B cell (primary cell): ENCODE results near the gene GNAI3. TPM values are rescaled to one million over a fixed set of nuclear protein-coding genes. Genes with fewer than 3 reads are reported as not detected.

ENCODE experiments used
- ATAC-seq: fragments of 200-7000 bp; cut with Tn5 transposase; one replicate; pipeline ENCODE4 v1.10.0; 2021; ENCODE audit warnings: low read depth, mild to moderate bottlenecking, moderate number of reproducible peaks, moderate library complexity
- CTCF ChIA-PET: fragments of 350-600 bp; sonication (Branson Sonifier 250); formaldehyde crosslinking; loops from one replicate; lab custom pipeline; 2021; ENCODE audit warnings: antibody characterized with exemption, inconsistent platforms; lab: Charles Lee
- POLR2A ChIA-PET: fragments of 350-600 bp; sonication (Branson Sonifier 250); formaldehyde crosslinking; loops from one replicate; lab custom pipeline; 2021; ENCODE audit warnings: antibody characterized with exemption; lab: Charles Lee
- DNase-seq: peaks from one replicate; pipeline ENCODE4 v3.0.0; 2013
- H2AFZ ChIP-seq: 2 replicates; pipeline ENCODE4 v1.6.1; 2012; ENCODE audit warnings: mild to moderate bottlenecking, low read depth, low read length; ENCODE audit not compliant: insufficient read depth, poor library complexity, severe bottlenecking
- H3K27ac ChIP-seq, 2 donors: 1 replicate in 1 of 2; 2 replicates in 1 of 2; pipeline ENCODE4 v1.5.1; 2012 to 2013; ENCODE audit warnings: low read length in 2 of 2, mild to moderate bottlenecking in 2 of 2, moderate library complexity in 1 of 2
- H3K27me3 ChIP-seq, 4 experiments: fragments of 200-600 bp in 1 of 4; sonication (generic) in 1 of 4; replicated peaks in 1 of 4; 1 replicate in 2 of 4; 2 replicates in 2 of 4; pipeline versions ENCODE4 v1.6.1 to v1.7.0; 2013 to 2016; ENCODE audit warnings: low read length in 3 of 4, mild to moderate bottlenecking in 2 of 4, mixed read lengths in 1 of 4, moderate library complexity in 1 of 4; ENCODE audit not compliant: insufficient read depth in 4 of 4, control insufficient read depth in 3 of 4; ENCODE audit errors: control extremely low read depth in 1 of 4
- H3K36me3 ChIP-seq, 2 experiments: replicated peaks in 1 of 2; 1 replicate in 1 of 2; 2 replicates in 1 of 2; pipeline versions ENCODE4 v1.6.1 to v1.7.1; 2013; ENCODE audit warnings: low read length in 1 of 2; ENCODE audit not compliant: insufficient read depth in 2 of 2, control insufficient read depth in 1 of 2; ENCODE audit errors: control extremely low read depth in 1 of 2, extremely low read depth in 1 of 2
- H3K4me1 ChIP-seq, 2 donors: fragments of 200-600 bp in 1 of 2; sonication (generic) in 1 of 2; 1 replicate in 1 of 2; 2 replicates in 1 of 2; pipeline versions ENCODE4 v1.5.1 to v1.6.1; 2013 to 2017; ENCODE audit warnings: low read length in 2 of 2; ENCODE audit not compliant: control insufficient read depth in 2 of 2, insufficient read depth in 2 of 2
- H3K4me2 ChIP-seq: replicated peaks from 2 replicates; pipeline ENCODE3; 2012; ENCODE audit warnings: mild to moderate bottlenecking, low read depth, low read length; ENCODE audit not compliant: poor library complexity, severe bottlenecking
- H3K4me3 ChIP-seq, 5 experiments: fragments of 200-600 bp in 1 of 5; sonication (generic) in 1 of 5; 1 replicate in 3 of 5; 2 replicates in 2 of 5; pipeline versions ENCODE4 v1.5.1 to v1.7.0; 2011 to 2016; ENCODE audit warnings: low read length in 4 of 5, mild to moderate bottlenecking in 4 of 5, low read depth in 2 of 5, control low read depth in 1 of 5, moderate library complexity in 1 of 5; ENCODE audit not compliant: insufficient read depth in 1 of 5; ENCODE audit errors: control extremely low read depth in 1 of 5, extremely low read depth in 1 of 5
- H3K79me2 ChIP-seq: fragments of 200-600 bp; sonication (generic); one replicate; pipeline ENCODE4 v1.6.0; 2016; ENCODE audit warnings: low read length; ENCODE audit not compliant: control insufficient read depth, insufficient read depth
- H3K9ac ChIP-seq: fragments of 200-600 bp; sonication (generic); 2 replicates; pipeline ENCODE4 v1.6.1; 2017; ENCODE audit warnings: mild to moderate bottlenecking, low read length, moderate library complexity
- H3K9me3 ChIP-seq, 3 donors: one replicate each; pipeline versions ENCODE4 v1.6.1 to v1.7.1; 2013; ENCODE audit warnings: low read length in 2 of 3; ENCODE audit not compliant: control insufficient read depth in 2 of 3, insufficient read depth in 1 of 3; ENCODE audit errors: control extremely low read depth in 1 of 3
- H4K20me1 ChIP-seq: 2 replicates; pipeline ENCODE4 v1.6.0; 2012; ENCODE audit warnings: mild to moderate bottlenecking, low read length; ENCODE audit not compliant: insufficient read depth, control insufficient read depth, poor library complexity, severe bottlenecking
- H3K27ac Mint-ChIP-seq: one replicate; pipeline ENCODE4 v1.8.0; 2021; ENCODE audit warnings: mixed read lengths
- H3K27me3 Mint-ChIP-seq: one replicate; pipeline ENCODE4 v1.8.0; 2021; ENCODE audit warnings: mixed read lengths
- H3K4me1 Mint-ChIP-seq: one replicate; pipeline ENCODE4 v1.8.0; 2021; ENCODE audit warnings: mixed read lengths
- H3K4me3 Mint-ChIP-seq: one replicate; pipeline ENCODE4 v1.8.0; 2021; ENCODE audit warnings: mixed read lengths
- H3K9me3 Mint-ChIP-seq: one replicate; pipeline ENCODE4 v1.8.0; 2022; ENCODE audit warnings: mixed read lengths; ENCODE audit not compliant: insufficient read depth
- EZH2 ChIP-seq: IDR thresholded peaks from 2 replicates; pipeline ENCODE4 v1.6.1; 2012; ENCODE audit warnings: borderline replicate concordance, low read depth, mild to moderate bottlenecking, moderate library complexity, low read length; ENCODE audit not compliant: insufficient read depth, poor library complexity, severe bottlenecking
- WGBS: methylation state at CpG from one replicate; pipeline ENCODE4 v1.1.5; 2013; ENCODE audit warnings: missing lambda C conversion rate; ENCODE audit not compliant: insufficient coverage; 5-methylcytosine and 5-hydroxymethylcytosine counted together
- intact Hi-C: fragments of 100-400 bp; cut with micrococcal nuclease; formaldehyde crosslinking; loops from one replicate; pipeline ENCODE4 v1.10.0; 2022
- polyA plus RNA-seq: library from polyadenylated mRNA; depleted of rRNA; stranded (reverse); fragments of >200 nt; gene quantifications from 2 replicates; pipeline ENCODE4 v1.2.3, GENCODE V29; 2012
- total RNA-seq, 2 donors: library from RNA; stranded (reverse); fragments of 120-200 nt in 1 of 2; gene quantifications; 1 replicate in 1 of 2; 2 replicates in 1 of 2; pipeline versions ENCODE4 v1.2.3 to v1.2.4, GENCODE V29; 2013 to 2022
- TF ChIP-seq, protein P1 (sequence below): fragments of 200-600 bp; IDR thresholded peaks from one replicate; pipeline ENCODE4 v1.8.0; 2022; ENCODE audit warnings: antibody characterized with exemption, mild to moderate bottlenecking

Gene GNAI3
- total and polyA plus RNA-seq, 2 donors (not counting 1 experiment from before 2014, with no cell fraction given): 1.6 to 8.5 TPM

DNA sequence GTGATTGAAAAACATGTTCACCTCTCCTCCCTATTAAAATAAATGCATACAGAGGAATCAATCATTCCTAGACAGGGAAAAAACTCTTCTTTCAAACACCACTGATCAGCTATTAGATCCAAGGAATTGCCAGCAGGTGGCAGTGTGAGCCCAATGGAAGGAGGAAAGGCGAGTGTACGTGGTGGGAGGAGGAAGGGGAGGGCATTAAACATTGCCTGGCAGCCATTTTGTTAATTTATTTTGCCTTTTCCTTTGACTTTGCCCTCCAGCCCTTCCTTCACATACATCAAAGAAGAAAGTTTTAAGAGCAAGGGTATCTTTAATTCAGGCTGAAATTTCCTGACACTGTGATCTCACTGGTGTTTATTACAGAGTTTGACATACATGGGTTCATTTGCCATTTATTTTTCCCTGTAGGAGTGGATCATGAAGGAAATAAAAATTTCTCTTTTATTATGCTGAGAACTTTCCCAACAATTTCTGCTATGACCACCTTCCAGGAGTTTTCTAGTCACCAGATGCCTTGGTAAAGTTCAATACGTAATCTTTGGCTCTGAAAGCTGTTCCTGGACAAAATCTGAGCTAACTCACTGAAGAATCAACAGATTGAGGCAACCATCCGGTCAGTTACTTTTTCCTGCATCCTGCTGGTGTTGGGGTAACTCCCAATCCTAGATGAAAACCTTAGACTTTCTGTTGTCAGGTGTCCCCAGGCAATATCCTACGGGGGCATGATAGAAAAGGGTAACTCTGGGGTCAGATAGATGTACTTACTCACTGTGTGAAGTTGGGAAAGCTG is 1.9 kb upstream of the GNAI3 start:
- H3K27ac Mint-ChIP-seq: peak overlapping the region; percentile 99
- H3K27me3 Mint-ChIP-seq: peaks cover 3% of the 10 kb centered on the region
- ATAC-seq: peak; percentile 44

More for the DNA sequence above, 1.9 kb upstream of the GNAI3 start:
- Mint-ChIP-seq H3K4me1 (peaks cover 45% of the 10 kb centered on the region), H3K9me3 (no peaks in the 10 kb centered on the region), H3K4me3 (peak overlapping the region; percentile 99)
- Histone ChIP-seq H3K9ac (peak overlapping the region; percentile 97), H3K79me2 (peaks cover 50% of the 10 kb centered on the region), H3K36me3 (peaks cover 0 to 2% of the 10 kb centered on the region in 2 experiments), H3K27ac (peak overlapping the region; percentile 47 to 96), H3K4me1 (peaks cover 25 to 33% of the 10 kb centered on the region in 2 donors), H3K9me3 (no peaks in the 10 kb centered on the region), H3K27me3 (no peaks in the 10 kb centered on the region), H2AFZ (peak overlapping the region; percentile 79), H3K4me3 (peak overlapping the region; percentile 15 to 93 (median 84)), H3K4me2 (peak overlapping the region; percentile 86), H4K20me1 (peaks cover 25% of the 10 kb centered on the region)
- intact Hi-C loops: loop anchor here (1.0 kb wide), 1 partner anchor 94 kb away; no protein-coding TSS in a partner anchor
- CTCF ChIA-PET: interaction anchor here (0.7 to 7.8 kb wide), 44 partner anchors 9 to 560 kb away, joined by 3 to 276 read pairs (median 5); partner anchors contain the start of genes AHCYL1, AMPD2, CYB561D1 and GNAT2
- WGBS: 80% methylated on average over 2 of the region's 5 CpGs
- DNase-seq: peak; percentile 90
- POLR2A ChIA-PET: interaction anchor here (0.6 to 1.8 kb wide), 6 partner anchors 63 to 437 kb away, joined by 3 to 8 read pairs (median 6); partner anchors contain the start of gene ATXN7L2
- TF ChIP-seq EZH2: no peak
- TF ChIP-seq, protein P1, sequence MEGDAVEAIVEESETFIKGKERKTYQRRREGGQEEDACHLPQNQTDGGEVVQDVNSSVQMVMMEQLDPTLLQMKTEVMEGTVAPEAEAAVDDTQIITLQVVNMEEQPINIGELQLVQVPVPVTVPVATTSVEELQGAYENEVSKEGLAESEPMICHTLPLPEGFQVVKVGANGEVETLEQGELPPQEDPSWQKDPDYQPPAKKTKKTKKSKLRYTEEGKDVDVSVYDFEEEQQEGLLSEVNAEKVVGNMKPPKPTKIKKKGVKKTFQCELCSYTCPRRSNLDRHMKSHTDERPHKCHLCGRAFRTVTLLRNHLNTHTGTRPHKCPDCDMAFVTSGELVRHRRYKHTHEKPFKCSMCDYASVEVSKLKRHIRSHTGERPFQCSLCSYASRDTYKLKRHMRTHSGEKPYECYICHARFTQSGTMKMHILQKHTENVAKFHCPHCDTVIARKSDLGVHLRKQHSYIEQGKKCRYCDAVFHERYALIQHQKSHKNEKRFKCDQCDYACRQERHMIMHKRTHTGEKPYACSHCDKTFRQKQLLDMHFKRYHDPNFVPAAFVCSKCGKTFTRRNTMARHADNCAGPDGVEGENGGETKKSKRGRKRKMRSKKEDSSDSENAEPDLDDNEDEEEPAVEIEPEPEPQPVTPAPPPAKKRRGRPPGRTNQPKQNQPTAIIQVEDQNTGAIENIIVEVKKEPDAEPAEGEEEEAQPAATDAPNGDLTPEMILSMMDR: peak; percentile 89
